H1 (cell line): ENCODE data around the gene TCN2.

Experiments
- EP300 ChIP-seq, 2 experiments: IDR thresholded peaks; 1 replicate in 1 of 2; 2 replicates in 1 of 2; pipeline ENCODE4 v1.6.1; 2011 to 2012; ENCODE audit warnings: low read depth in 2 of 2, low read length in 2 of 2, mild to moderate bottlenecking in 2 of 2, borderline replicate concordance in 1 of 2, inconsistent platforms in 1 of 2, moderate library complexity in 1 of 2
- EZH2 ChIP-seq: fragments of 200-600 bp; sonication (generic); IDR thresholded peaks from 2 replicates; pipeline ENCODE4 v1.7.1; 2012; ENCODE audit warnings: low read depth, mild to moderate bottlenecking, moderate library complexity, low read length, inconsistent platforms; ENCODE audit not compliant: severe bottlenecking
- FOSL1 ChIP-seq: IDR thresholded peaks from 2 replicates; pipeline ENCODE4 v1.6.1; 2011; ENCODE audit warnings: mild to moderate bottlenecking, low read depth, low read length, moderate library complexity; ENCODE audit not compliant: insufficient read depth
- GABPA ChIP-seq: IDR thresholded peaks from 2 replicates; pipeline ENCODE4 v1.6.1; 2011; ENCODE audit warnings: mild to moderate bottlenecking, low read length, moderate library complexity, borderline replicate concordance; ENCODE audit not compliant: insufficient read depth
- MAFK ChIP-seq: IDR thresholded peaks from 2 replicates; pipeline ENCODE4 v1.6.1; 2012; ENCODE audit warnings: low read depth, mild to moderate bottlenecking, improper control_type of control experiment, low read length
- NANOG ChIP-seq: IDR thresholded peaks from 2 replicates; pipeline ENCODE4 v1.6.1; 2011; ENCODE audit warnings: low read length, low read depth, mild to moderate bottlenecking, inconsistent platforms; ENCODE audit not compliant: insufficient read depth, poor library complexity, severe bottlenecking
- POLR2A ChIP-seq, 2 experiments: IDR thresholded peaks; 1 replicate in 1 of 2; 2 replicates in 1 of 2; pipeline ENCODE4 v1.6.1; 2011; ENCODE audit warnings: low read depth in 2 of 2, low read length in 2 of 2, mild to moderate bottlenecking in 2 of 2; ENCODE audit errors: control extremely low read depth in 1 of 2
- POLR2AphosphoS5 ChIP-seq: IDR thresholded peaks from 2 replicates; pipeline ENCODE4 v1.6.1; 2011; ENCODE audit warnings: low read depth, low read length
- SIN3A ChIP-seq, 2 experiments: IDR thresholded peaks in 1 of 2; conservative IDR thresholded peaks in 1 of 2; 2 replicates each; pipeline ENCODE4 v1.6.1; 2011 to 2012; ENCODE audit warnings: low read length in 2 of 2, improper control_type of control experiment in 1 of 2, low read depth in 1 of 2, mild to moderate bottlenecking in 1 of 2
- TAF1 ChIP-seq: IDR thresholded peaks from 2 replicates; pipeline ENCODE4 v1.6.1; 2011; ENCODE audit warnings: mild to moderate bottlenecking, low read depth, low read length
- TF ChIP-seq, protein P1 (sequence below), 3 experiments: IDR thresholded peaks; 1 replicate in 2 of 3; 2 replicates in 1 of 3; pipeline versions ENCODE4 v1.5.1 to v1.6.1; 2011; ENCODE audit warnings: low read length in 3 of 3, mild to moderate bottlenecking in 3 of 3, inconsistent platforms in 2 of 3, low read depth in 1 of 3, moderate library complexity in 1 of 3; ENCODE audit not compliant: insufficient read depth in 1 of 3; ENCODE audit errors: control extremely low read depth in 1 of 3
- TF ChIP-seq, protein P2 (sequence below): IDR thresholded peaks from 2 replicates; pipeline ENCODE4 v1.6.1; 2012; ENCODE audit warnings: low read length, inconsistent platforms
- TF ChIP-seq, protein P3 (sequence below): IDR thresholded peaks from 2 replicates; pipeline ENCODE4 v1.6.1; 2011; ENCODE audit warnings: low read length, improper control_type of control experiment
- TF ChIP-seq, protein P4 (sequence below): IDR thresholded peaks from 2 replicates; pipeline ENCODE4 v1.6.1; 2012; ENCODE audit warnings: inconsistent platforms

DNA sequence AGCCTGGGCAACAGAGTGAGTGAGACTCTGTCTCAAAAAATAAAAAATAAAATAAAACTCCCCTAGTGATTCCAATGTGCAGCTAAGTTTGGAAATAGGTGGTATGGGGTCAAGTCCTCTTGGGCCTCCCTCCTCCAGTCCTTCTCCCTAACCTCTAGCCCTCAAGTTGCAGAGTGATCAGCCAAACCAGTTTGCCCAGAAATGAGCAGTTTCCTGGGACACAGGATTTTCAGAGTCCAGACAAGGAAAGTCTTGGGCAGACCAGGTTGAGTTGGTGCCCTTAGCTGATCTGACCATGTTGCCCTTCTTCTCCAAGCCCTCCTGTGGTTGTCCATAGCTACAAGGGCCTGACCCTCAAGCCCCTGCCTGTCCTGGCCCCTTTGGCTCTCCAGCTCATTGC is 7.9 kb downstream of the TCN2 start:
- TF ChIP-seq, protein P1, sequence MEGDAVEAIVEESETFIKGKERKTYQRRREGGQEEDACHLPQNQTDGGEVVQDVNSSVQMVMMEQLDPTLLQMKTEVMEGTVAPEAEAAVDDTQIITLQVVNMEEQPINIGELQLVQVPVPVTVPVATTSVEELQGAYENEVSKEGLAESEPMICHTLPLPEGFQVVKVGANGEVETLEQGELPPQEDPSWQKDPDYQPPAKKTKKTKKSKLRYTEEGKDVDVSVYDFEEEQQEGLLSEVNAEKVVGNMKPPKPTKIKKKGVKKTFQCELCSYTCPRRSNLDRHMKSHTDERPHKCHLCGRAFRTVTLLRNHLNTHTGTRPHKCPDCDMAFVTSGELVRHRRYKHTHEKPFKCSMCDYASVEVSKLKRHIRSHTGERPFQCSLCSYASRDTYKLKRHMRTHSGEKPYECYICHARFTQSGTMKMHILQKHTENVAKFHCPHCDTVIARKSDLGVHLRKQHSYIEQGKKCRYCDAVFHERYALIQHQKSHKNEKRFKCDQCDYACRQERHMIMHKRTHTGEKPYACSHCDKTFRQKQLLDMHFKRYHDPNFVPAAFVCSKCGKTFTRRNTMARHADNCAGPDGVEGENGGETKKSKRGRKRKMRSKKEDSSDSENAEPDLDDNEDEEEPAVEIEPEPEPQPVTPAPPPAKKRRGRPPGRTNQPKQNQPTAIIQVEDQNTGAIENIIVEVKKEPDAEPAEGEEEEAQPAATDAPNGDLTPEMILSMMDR (IDR thresholded peaks at IDR 0.05; ENCODE audit: control extremely low read depth in 1 of 3, insufficient read depth in 1 of 3, low read depth in 1 of 3, low read length in 3 of 3), result no peak
- TF ChIP-seq GABPA (no peak), EP300 (IDR thresholded peaks at IDR 0.05; ENCODE audit: borderline replicate concordance in 1 of 2, low read depth in 2 of 2, low read length in 2 of 2) (no peak), SIN3A (conservative IDR thresholded peaks at IDR 0.05 in 1 of 2, IDR thresholded peaks at IDR 0.05 in 1 of 2; ENCODE audit: low read depth in 1 of 2, low read length in 2 of 2) (no peak), POLR2A (IDR thresholded peaks at IDR 0.05; ENCODE audit: control extremely low read depth in 1 of 2, low read depth in 2 of 2, low read length in 2 of 2) (no peak), EZH2 (no peak), POLR2AphosphoS5 (no peak), NANOG (no peak), FOSL1 (no peak), MAFK (no peak), TAF1 (no peak)
- TF ChIP-seq, protein P2, sequence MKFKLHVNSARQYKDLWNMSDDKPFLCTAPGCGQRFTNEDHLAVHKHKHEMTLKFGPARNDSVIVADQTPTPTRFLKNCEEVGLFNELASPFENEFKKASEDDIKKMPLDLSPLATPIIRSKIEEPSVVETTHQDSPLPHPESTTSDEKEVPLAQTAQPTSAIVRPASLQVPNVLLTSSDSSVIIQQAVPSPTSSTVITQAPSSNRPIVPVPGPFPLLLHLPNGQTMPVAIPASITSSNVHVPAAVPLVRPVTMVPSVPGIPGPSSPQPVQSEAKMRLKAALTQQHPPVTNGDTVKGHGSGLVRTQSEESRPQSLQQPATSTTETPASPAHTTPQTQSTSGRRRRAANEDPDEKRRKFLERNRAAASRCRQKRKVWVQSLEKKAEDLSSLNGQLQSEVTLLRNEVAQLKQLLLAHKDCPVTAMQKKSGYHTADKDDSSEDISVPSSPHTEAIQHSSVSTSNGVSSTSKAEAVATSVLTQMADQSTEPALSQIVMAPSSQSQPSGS, result no peak
- TF ChIP-seq, protein P3, sequence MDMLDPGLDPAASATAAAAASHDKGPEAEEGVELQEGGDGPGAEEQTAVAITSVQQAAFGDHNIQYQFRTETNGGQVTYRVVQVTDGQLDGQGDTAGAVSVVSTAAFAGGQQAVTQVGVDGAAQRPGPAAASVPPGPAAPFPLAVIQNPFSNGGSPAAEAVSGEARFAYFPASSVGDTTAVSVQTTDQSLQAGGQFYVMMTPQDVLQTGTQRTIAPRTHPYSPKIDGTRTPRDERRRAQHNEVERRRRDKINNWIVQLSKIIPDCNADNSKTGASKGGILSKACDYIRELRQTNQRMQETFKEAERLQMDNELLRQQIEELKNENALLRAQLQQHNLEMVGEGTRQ, result no peak
- TF ChIP-seq, protein P4, sequence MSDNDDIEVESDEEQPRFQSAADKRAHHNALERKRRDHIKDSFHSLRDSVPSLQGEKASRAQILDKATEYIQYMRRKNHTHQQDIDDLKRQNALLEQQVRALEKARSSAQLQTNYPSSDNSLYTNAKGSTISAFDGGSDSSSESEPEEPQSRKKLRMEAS, result no peak
